Mesodermal cell (in vitro differentiated cells): ENCODE measurements around the gene ADAMTS17.

Experiments
- H3K27ac ChIP-seq: 2 replicates; pipeline ENCODE4 v1.7.0; 2013; ENCODE audit warnings: mild to moderate bottlenecking, low read depth, low read length, moderate library complexity; ENCODE audit not compliant: severe bottlenecking
- H3K36me3 ChIP-seq: 2 replicates; pipeline ENCODE4 v1.7.1; 2013; ENCODE audit warnings: mild to moderate bottlenecking, low read length, moderate library complexity; ENCODE audit not compliant: control insufficient read depth, insufficient read depth
- H3K4me1 ChIP-seq: one replicate; pipeline ENCODE4 v1.7.1; 2013; ENCODE audit warnings: mild to moderate bottlenecking, low read length; ENCODE audit not compliant: insufficient read depth, control insufficient read depth, poor library complexity, severe bottlenecking
- H3K4me3 ChIP-seq: 2 replicates; pipeline ENCODE4 v1.7.0; 2013; ENCODE audit warnings: low read length, control low read depth, mild to moderate bottlenecking; ENCODE audit not compliant: insufficient read depth, poor library complexity, severe bottlenecking; ENCODE audit errors: extremely low read depth
- H3K9me3 ChIP-seq: 2 replicates; pipeline ENCODE4 v1.7.1; 2013; ENCODE audit warnings: mild to moderate bottlenecking, low read length, moderate library complexity; ENCODE audit not compliant: control insufficient read depth
- WGBS, 2 experiments: methylation state at CpG; one replicate each; pipeline ENCODE4 v1.1.5; 2013; ENCODE audit warnings: missing lambda C conversion rate in 2 of 2; ENCODE audit not compliant: insufficient coverage in 2 of 2; 5-methylcytosine and 5-hydroxymethylcytosine counted together

The ADAMTS17 gene

GRCh38 chr15:99956022-99956775 is 385.6 kb downstream of the ADAMTS17 start:
- H3K4me3 ChIP-seq = no peak overlapping the region
- no peaks in the 10 kb centered on the region for H3K4me1 ChIP-seq
- no peaks in the 10 kb centered on the region for H3K36me3 ChIP-seq
- no peaks in the 10 kb centered on the region for H3K9me3 ChIP-seq
- no peak overlapping the region for H3K27ac ChIP-seq
- WGBS, 2 experiments = 86 to 89% methylated on average over 5 to 7 of the region's 11 CpGs

DNA sequence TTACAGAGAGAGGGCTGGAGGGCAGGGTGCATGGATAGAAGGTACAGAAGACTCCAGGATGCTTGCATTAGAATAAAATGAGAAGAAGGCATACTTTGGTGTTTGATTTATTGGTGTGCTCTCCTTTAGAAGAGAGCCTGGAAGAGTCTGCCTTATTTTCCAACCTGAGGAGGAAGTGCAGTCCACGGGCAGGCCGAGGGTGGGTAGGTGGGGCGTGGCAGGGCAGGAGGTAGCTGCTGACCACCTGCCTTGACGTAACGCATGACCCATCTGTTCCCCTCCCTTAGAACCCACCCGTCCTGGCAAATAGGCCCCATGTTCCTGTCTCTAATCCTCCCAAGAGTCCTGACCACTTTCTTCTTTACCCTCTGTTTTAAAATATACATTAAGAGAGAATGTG is 386.2 kb downstream of the ADAMTS17 start:
- WGBS, 2 experiments = no CpG with 5 or more reads among the region's 6 CpGs
- Histone ChIP-seq H3K36me3 (no peaks in the 10 kb centered on the region), H3K27ac (no peak overlapping the region), H3K4me1 (no peaks in the 10 kb centered on the region), H3K9me3 (no peaks in the 10 kb centered on the region), H3K4me3 (no peak overlapping the region)

GRCh38 chr15:99955181-99955525 is 386.6 kb downstream of the ADAMTS17 start:
- Histone ChIP-seq H3K4me3 (no peak overlapping the region), H3K9me3 (no peaks in the 10 kb centered on the region), H3K27ac (no peak overlapping the region), H3K4me1 (no peaks in the 10 kb centered on the region), H3K36me3 (no peaks in the 10 kb centered on the region)
- WGBS, 2 experiments = 83 to 88% methylated on average over 1 of the region's 1 CpG

GRCh38 chr15:99954361-99955180 is 387.2 kb downstream of the ADAMTS17 start:
- Histone ChIP-seq H3K9me3 (no peaks in the 10 kb centered on the region), H3K27ac (no peak overlapping the region), H3K4me3 (no peak overlapping the region), H3K4me1 (no peaks in the 10 kb centered on the region), H3K36me3 (no peaks in the 10 kb centered on the region)
- WGBS, 2 experiments = 81 to 83% methylated on average over 10 of the region's 11 CpGs

- Histone ChIP-seq H3K4me3 (no peak overlapping the region), H3K4me1 (no peaks in the 10 kb centered on the region), H3K9me3 (no peaks in the 10 kb centered on the region), H3K27ac (no peak overlapping the region), H3K36me3 (no peaks in the 10 kb centered on the region)
- WGBS, 2 experiments = 95 to 98% methylated on average over 7 of the region's 7 CpGs
Measured at GRCh38 chr15:99953886-99954285, 387.9 kb downstream of the ADAMTS17 start.

- no peaks in the 10 kb centered on the region for H3K4me1 ChIP-seq
- no peaks in the 10 kb centered on the region for H3K9me3 ChIP-seq
- no peak overlapping the region for H3K4me3 ChIP-seq
- no peak overlapping the region for H3K27ac ChIP-seq
- WGBS, 2 experiments = 71 to 93% methylated on average over 3 to 4 of the region's 5 CpGs
- H3K36me3 ChIP-seq = no peaks in the 10 kb centered on the region
Measured at GRCh38 chr15:99951511-99951910, 390.3 kb downstream of the ADAMTS17 start.

- no peak overlapping the region for H3K27ac ChIP-seq
- 100% methylated on average over 1 of the region's 1 CpG; no CpG with 5 or more reads in 1 of the 2 experiments for WGBS, 2 experiments
- no peaks in the 10 kb centered on the region for H3K4me1 ChIP-seq
- H3K4me3 ChIP-seq = no peak overlapping the region
- H3K36me3 ChIP-seq = no peaks in the 10 kb centered on the region
- peaks cover 10% of the 10 kb centered on the region for H3K9me3 ChIP-seq
Measured at GRCh38 chr15:99944131-99944530, 397.6 kb downstream of the ADAMTS17 start.

DNA sequence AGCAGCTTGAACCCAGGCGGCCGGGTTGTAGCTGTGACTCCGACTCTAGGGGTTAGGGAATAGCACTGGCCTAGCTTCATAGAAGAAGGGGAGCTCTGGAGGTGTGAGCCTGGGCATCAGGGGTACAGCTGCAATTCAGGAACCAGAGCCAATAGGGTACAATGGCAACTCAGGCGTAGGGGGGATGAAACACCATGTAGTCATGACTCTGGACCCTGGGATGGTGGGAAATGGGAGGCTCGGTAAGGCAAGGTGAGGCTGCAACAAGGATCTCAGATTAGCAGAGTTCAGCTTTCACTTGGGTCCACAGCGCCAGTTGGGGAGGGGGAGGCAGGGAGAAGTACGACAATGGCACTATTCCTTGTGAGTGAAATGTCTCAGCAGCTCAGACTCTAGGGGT is 398.3 kb downstream of the ADAMTS17 start:
- Histone ChIP-seq H3K36me3 (no peaks in the 10 kb centered on the region), H3K9me3 (peaks cover 10% of the 10 kb centered on the region), H3K4me1 (no peaks in the 10 kb centered on the region), H3K27ac (no peak overlapping the region), H3K4me3 (no peak overlapping the region)
- 87 to 88% methylated on average over 6 to 7 of the region's 7 CpGs for WGBS, 2 experiments

- Histone ChIP-seq H3K36me3 (no peaks in the 10 kb centered on the region), H3K9me3 (no peaks in the 10 kb centered on the region), H3K4me3 (no peak overlapping the region), H3K27ac (no peak overlapping the region), H3K4me1 (no peaks in the 10 kb centered on the region)
- WGBS, 2 experiments = 95 to 96% methylated on average over 5 to 12 of the region's 13 CpGs
Measured at GRCh38 chr15:99932676-99933402, 408.9 kb downstream of the ADAMTS17 start.

- H3K9me3 ChIP-seq = no peaks in the 10 kb centered on the region
- WGBS, 2 experiments = 91 to 93% methylated on average over 8 to 10 of the region's 13 CpGs
- no peak overlapping the region for H3K27ac ChIP-seq
- H3K36me3 ChIP-seq = no peaks in the 10 kb centered on the region
- no peaks in the 10 kb centered on the region for H3K4me1 ChIP-seq
- H3K4me3 ChIP-seq = no peak overlapping the region
Measured at GRCh38 chr15:99931703-99932603, 409.8 kb downstream of the ADAMTS17 start.
